H9 (cell line): ENCODE results near the gene LRRC8C. TPM values are rescaled to one million over a fixed set of nuclear protein-coding genes. Genes with fewer than 3 reads are reported as not detected.

ENCODE experiments used
- DNase-seq: peaks from one replicate; pipeline ENCODE4 v3.0.0-alpha.2; 2017
- H2AFZ ChIP-seq: one replicate; pipeline ENCODE4 v1.6.1; 2013; ENCODE audit warnings: mild to moderate bottlenecking, low read length, control low read depth, moderate library complexity
- H2AK5ac ChIP-seq: 2 replicates; pipeline ENCODE4 v1.6.1; 2013; ENCODE audit warnings: low read length, control low read depth, mixed read lengths; ENCODE audit not compliant: insufficient read length
- H2BK120ac ChIP-seq: one replicate; pipeline ENCODE4 v1.6.1; 2013; ENCODE audit warnings: low read depth, mild to moderate bottlenecking, low read length, control low read depth, inconsistent platforms; ENCODE audit not compliant: poor library complexity, severe bottlenecking
- H2BK12ac ChIP-seq: 2 replicates; pipeline ENCODE4 v1.6.1; 2013; ENCODE audit warnings: low read length, control low read depth, mixed read lengths, low read depth; ENCODE audit not compliant: insufficient read length
- H2BK15ac ChIP-seq: 2 replicates; pipeline ENCODE4 v1.6.1; 2013; ENCODE audit warnings: low read depth, low read length, control low read depth
- H2BK20ac ChIP-seq: one replicate; pipeline ENCODE4 v1.6.1; 2013; ENCODE audit warnings: low read depth, mild to moderate bottlenecking, low read length, control low read depth, inconsistent platforms; ENCODE audit not compliant: poor library complexity, severe bottlenecking
- H2BK5ac ChIP-seq: 2 replicates; pipeline ENCODE4 v1.6.1; 2013; ENCODE audit warnings: low read length, control low read depth, mixed read lengths; ENCODE audit not compliant: insufficient read length
- H3K14ac ChIP-seq: 2 replicates; pipeline ENCODE4 v1.6.1; 2013; ENCODE audit warnings: low read length, control low read depth; ENCODE audit not compliant: insufficient read depth
- H3K18ac ChIP-seq: 2 replicates; pipeline ENCODE4 v1.6.1; 2013; ENCODE audit warnings: low read depth, mild to moderate bottlenecking, mixed read lengths, low read length, control low read depth; ENCODE audit not compliant: insufficient read length
- H3K23ac ChIP-seq: 2 replicates; pipeline ENCODE4 v1.6.1; 2013; ENCODE audit warnings: low read length, control low read depth, mixed read lengths, low read depth; ENCODE audit not compliant: insufficient read length
- H3K23me2 ChIP-seq: 2 replicates; pipeline ENCODE4 v1.6.1; 2013; ENCODE audit warnings: low read depth, mild to moderate bottlenecking, mixed read lengths, low read length, control low read depth; ENCODE audit not compliant: insufficient read length, poor library complexity, severe bottlenecking
- H3K27ac ChIP-seq: 2 replicates; pipeline ENCODE4 v1.5.1; 2013; ENCODE audit warnings: low read length, control low read depth, mixed read lengths, low read depth; ENCODE audit not compliant: insufficient read length
- H3K27me3 ChIP-seq: 2 replicates; pipeline ENCODE4 v1.6.1; 2013; ENCODE audit warnings: low read length, control low read depth, inconsistent platforms; ENCODE audit not compliant: insufficient read depth
- H3K4ac ChIP-seq: 2 replicates; pipeline ENCODE4 v1.6.1; 2013; ENCODE audit warnings: low read depth, mild to moderate bottlenecking, control low read depth, inconsistent platforms, low read length, moderate library complexity
- H3K4me1 ChIP-seq: 2 replicates; pipeline ENCODE4 v1.6.1; 2013; ENCODE audit warnings: low read length, control low read depth, inconsistent platforms; ENCODE audit not compliant: insufficient read depth
- H3K4me2 ChIP-seq: 2 replicates; pipeline ENCODE4 v1.6.1; 2013; ENCODE audit warnings: low read length, control low read depth, mixed read lengths; ENCODE audit not compliant: insufficient read length, insufficient read depth
- H3K56ac ChIP-seq: 2 replicates; pipeline ENCODE4 v1.6.1; 2013; ENCODE audit warnings: low read depth, mild to moderate bottlenecking, mixed read lengths, low read length, control low read depth; ENCODE audit not compliant: insufficient read length
- H3K79me1 ChIP-seq: 2 replicates; pipeline ENCODE4 v1.6.1; 2013; ENCODE audit warnings: low read depth, mild to moderate bottlenecking, moderate library complexity, low read length, control low read depth, inconsistent platforms; ENCODE audit not compliant: insufficient read depth, poor library complexity, severe bottlenecking
- H3K79me2 ChIP-seq: 2 replicates; pipeline ENCODE4 v1.6.1; 2013; ENCODE audit warnings: low read length, control low read depth, inconsistent platforms; ENCODE audit not compliant: insufficient read depth
- H3K9ac ChIP-seq: 2 replicates; pipeline ENCODE4 v1.6.1; 2013; ENCODE audit warnings: low read length, control low read depth, mixed read lengths; ENCODE audit not compliant: insufficient read length; ENCODE audit errors: extremely low read depth
- H3K9me3 ChIP-seq: one replicate; pipeline ENCODE4 v1.6.1; 2013; ENCODE audit warnings: low read depth, low read length, inconsistent platforms; ENCODE audit not compliant: control insufficient read depth
- H3T11ph ChIP-seq: one replicate; pipeline ENCODE4 v1.6.1; 2013; ENCODE audit warnings: mild to moderate bottlenecking, low read length, control low read depth, inconsistent platforms
- H4K20me1 ChIP-seq: one replicate; pipeline ENCODE4 v1.6.1; 2013; ENCODE audit not compliant: control insufficient read depth, insufficient read length, insufficient read depth
- H4K5ac ChIP-seq: 2 replicates; pipeline ENCODE4 v1.6.1; 2013; ENCODE audit warnings: low read depth, mild to moderate bottlenecking, mixed read lengths, low read length, control low read depth; ENCODE audit not compliant: insufficient read length
- H4K8ac ChIP-seq: replicated peaks from 2 replicates; pipeline ENCODE4 v1.6.1; 2013; ENCODE audit warnings: low read length, control low read depth, mixed read lengths, low read depth; ENCODE audit not compliant: insufficient read length
- H4K91ac ChIP-seq: 2 replicates; pipeline ENCODE4 v1.6.1; 2013; ENCODE audit warnings: low read depth, mild to moderate bottlenecking, moderate library complexity, mixed read lengths, low read length, control low read depth; ENCODE audit not compliant: insufficient read length
- H3K27ac Mint-ChIP-seq, 3 experiments: 2 replicates in 2 of 3; 3 replicates in 1 of 3; pipeline ENCODE4 v1.8.0; 2020 to 2021; ENCODE audit warnings: mixed read lengths in 3 of 3, mild to moderate bottlenecking in 1 of 3, moderate library complexity in 1 of 3
- H3K27me3 Mint-ChIP-seq: 2 replicates; pipeline ENCODE4 v1.8.0; 2021; ENCODE audit warnings: low read depth, mild to moderate bottlenecking, moderate library complexity, mixed read lengths
- H3K36me3 Mint-ChIP-seq, 3 experiments: 2 replicates in 2 of 3; 3 replicates in 1 of 3; pipeline ENCODE4 v1.8.0; 2020 to 2021; ENCODE audit warnings: low read depth in 3 of 3, mixed read lengths in 3 of 3; ENCODE audit not compliant: insufficient read depth in 1 of 3
- H3K4me1 Mint-ChIP-seq, 2 experiments: 2 replicates each; pipeline ENCODE4 v1.8.0; 2020; ENCODE audit warnings: mixed read lengths in 2 of 2
- H3K4me3 Mint-ChIP-seq, 2 experiments: 2 replicates in 1 of 2; 3 replicates in 1 of 2; pipeline ENCODE4 v1.8.0; 2020 to 2021; ENCODE audit warnings: mild to moderate bottlenecking in 2 of 2, mixed read lengths in 2 of 2, moderate library complexity in 1 of 2
- H3K9me3 Mint-ChIP-seq, 2 experiments: 2 replicates in 1 of 2; 3 replicates in 1 of 2; pipeline ENCODE4 v1.8.0; 2020; ENCODE audit warnings: mild to moderate bottlenecking in 2 of 2, mixed read lengths in 2 of 2, moderate library complexity in 1 of 2
- WGBS: extraction: QIAGEN DNeasy Blood & Tissue Kit; methylation state at CpG from one replicate; pipeline ENCODE4 v1.1.7; 2013; ENCODE audit warnings: missing lambda C conversion rate, low lambda C conversion rate, mixed read lengths; ENCODE audit not compliant: insufficient read length; ENCODE audit errors: extremely low coverage; 5-methylcytosine and 5-hydroxymethylcytosine counted together
- total RNA-seq: library from RNA; stranded (reverse); gene quantifications from 2 replicates; pipeline ENCODE4 v1.2.1, GENCODE V29; 2021
- TF ChIP-seq, protein P1 (sequence below): fragments of 200-600 bp; sonication (generic); conservative IDR thresholded peaks from 3 replicates; pipeline ENCODE4 v1.8.0; 2021; ENCODE audit warnings: antibody characterized with exemption, mild to moderate bottlenecking

LRRC8C gene
- total RNA-seq, 1 experiment from 2014 or later: 1.9 TPM

DNA sequence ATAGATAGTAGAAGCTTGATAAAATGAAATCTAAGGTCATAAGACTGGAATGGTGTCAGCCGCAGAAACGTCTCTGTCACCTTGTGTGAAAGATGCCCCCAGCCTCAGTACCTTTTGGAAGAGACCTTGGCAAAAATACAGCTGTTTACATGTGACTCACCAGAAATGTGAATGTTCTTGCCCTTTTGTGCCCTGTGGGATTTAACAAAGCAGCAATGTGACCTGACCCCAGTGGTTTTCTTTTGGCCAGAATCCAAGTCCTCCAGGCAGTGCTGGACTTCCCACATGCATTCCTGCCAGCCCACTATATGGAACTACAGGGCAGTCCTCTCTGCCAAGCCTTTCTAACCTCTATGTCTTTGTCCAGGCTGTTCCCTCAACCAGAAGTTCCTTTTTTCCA, 27.2 kb upstream of the LRRC8C start:
- H3K4me1 Mint-ChIP-seq: peaks cover 0 to 9% of the 10 kb centered on the region in 2 experiments; a peak in 2 of 4 replicates
- no peaks in the 10 kb centered on the region for H3K27me3 Mint-ChIP-seq
- H3K14ac ChIP-seq: no peak overlapping the region
- no peak overlapping the region for H4K91ac ChIP-seq
- no peak overlapping the region for H3K23ac ChIP-seq
- no peaks in the 10 kb centered on the region for H3K27me3 ChIP-seq
- no peaks in the 10 kb centered on the region for H3K79me2 ChIP-seq
- H3T11ph ChIP-seq: no peak overlapping the region
- no peak overlapping the region for H3K4ac ChIP-seq
- no peak overlapping the region for H4K5ac ChIP-seq
- no peak overlapping the region for H2BK15ac ChIP-seq
- H2AK5ac ChIP-seq: no peak overlapping the region
- no peaks in the 10 kb centered on the region for H3K79me1 ChIP-seq
- H3K18ac ChIP-seq: no peak overlapping the region
- H3K27ac Mint-ChIP-seq: no peak overlapping the region
- H3K9ac ChIP-seq: no peak overlapping the region
- H2AFZ ChIP-seq: no peak overlapping the region
- H3K27ac ChIP-seq: no peak overlapping the region
- H3K23me2 ChIP-seq: no peaks in the 10 kb centered on the region
- no peaks in the 10 kb centered on the region; a peak in 1 of 7 replicates for H3K36me3 Mint-ChIP-seq
- no CpG with 5 or more reads among the region's 2 CpGs for WGBS
- TF ChIP-seq, protein P1, sequence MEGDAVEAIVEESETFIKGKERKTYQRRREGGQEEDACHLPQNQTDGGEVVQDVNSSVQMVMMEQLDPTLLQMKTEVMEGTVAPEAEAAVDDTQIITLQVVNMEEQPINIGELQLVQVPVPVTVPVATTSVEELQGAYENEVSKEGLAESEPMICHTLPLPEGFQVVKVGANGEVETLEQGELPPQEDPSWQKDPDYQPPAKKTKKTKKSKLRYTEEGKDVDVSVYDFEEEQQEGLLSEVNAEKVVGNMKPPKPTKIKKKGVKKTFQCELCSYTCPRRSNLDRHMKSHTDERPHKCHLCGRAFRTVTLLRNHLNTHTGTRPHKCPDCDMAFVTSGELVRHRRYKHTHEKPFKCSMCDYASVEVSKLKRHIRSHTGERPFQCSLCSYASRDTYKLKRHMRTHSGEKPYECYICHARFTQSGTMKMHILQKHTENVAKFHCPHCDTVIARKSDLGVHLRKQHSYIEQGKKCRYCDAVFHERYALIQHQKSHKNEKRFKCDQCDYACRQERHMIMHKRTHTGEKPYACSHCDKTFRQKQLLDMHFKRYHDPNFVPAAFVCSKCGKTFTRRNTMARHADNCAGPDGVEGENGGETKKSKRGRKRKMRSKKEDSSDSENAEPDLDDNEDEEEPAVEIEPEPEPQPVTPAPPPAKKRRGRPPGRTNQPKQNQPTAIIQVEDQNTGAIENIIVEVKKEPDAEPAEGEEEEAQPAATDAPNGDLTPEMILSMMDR: no peak
- no peak overlapping the region for H2BK5ac ChIP-seq
- no peak overlapping the region for H4K8ac ChIP-seq
- H4K20me1 ChIP-seq: no peaks in the 10 kb centered on the region
- no peak overlapping the region for H3K4me2 ChIP-seq
- no peak overlapping the region for H3K4me3 Mint-ChIP-seq
- no peak overlapping the region for H2BK120ac ChIP-seq
- no peaks in the 10 kb centered on the region for H3K9me3 Mint-ChIP-seq
- H2BK20ac ChIP-seq: no peak overlapping the region
- H3K56ac ChIP-seq: no peak overlapping the region
- no peak overlapping the region for H2BK12ac ChIP-seq
- no peaks in the 10 kb centered on the region for H3K4me1 ChIP-seq
- H3K9me3 ChIP-seq: no peaks in the 10 kb centered on the region
- DNase-seq: no peak
